ENCODE results near the gene PDZD2. TPM values are rescaled to one million over a fixed set of nuclear protein-coding genes. Genes with fewer than 3 reads are reported as not detected.

PDZD2 gene
- total and polyA plus RNA-seq, 9 donors, result 21.2 to 58.2 (median 37.8) TPM

DNA sequence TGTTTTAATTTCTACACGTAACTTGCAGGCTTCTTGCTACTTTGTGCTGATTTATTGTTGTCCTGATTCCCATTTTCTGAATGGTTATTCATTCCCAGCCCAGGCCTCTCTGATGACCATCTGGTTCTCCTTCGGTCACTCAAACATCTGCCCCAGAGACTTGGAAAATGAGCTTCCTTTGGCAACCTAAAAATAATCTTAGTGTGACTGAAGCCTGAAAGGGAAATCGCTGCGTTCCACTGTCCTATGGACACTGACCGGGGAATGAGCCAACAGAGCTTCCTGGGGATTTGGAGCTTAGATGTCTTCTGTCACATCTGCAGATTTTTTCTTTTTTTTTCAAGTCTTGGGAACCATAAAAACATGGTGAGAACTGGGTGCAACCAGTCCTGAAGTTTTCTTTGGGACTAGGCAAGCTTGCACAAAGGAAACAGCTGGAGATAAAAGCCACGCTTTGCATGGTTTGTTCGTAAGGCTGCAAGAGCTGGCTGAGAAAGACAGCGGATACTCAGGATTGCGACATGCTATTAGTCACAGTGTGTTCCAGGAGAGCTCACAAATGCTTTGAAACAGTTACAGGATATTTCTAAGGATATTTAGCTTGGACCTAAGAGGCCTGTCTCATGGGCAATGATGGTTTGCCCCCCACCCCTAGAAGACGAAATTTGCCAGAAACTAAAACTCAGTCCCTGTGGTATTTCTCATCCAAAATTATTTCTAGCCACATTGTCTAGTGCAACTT, 389.0 kb downstream of the PDZD2 start:
- peak in 4 of 5 donors; percentile 45 to 79 (median 66) for DNase-seq
- Histone ChIP-seq H3K36me3 (no peaks in the 10 kb centered on the region), H3K4me3 (no peak overlapping the region), H3K27ac (peak overlapping the region; percentile 8 to 29), H3K4me1 (ENCODE audit: insufficient read depth) (peaks cover 8% of the 10 kb centered on the region), H3K27me3 (no peaks in the 10 kb centered on the region), H3K9me3 (no peaks in the 10 kb centered on the region)
- WGBS, 3 donors, result 1 to 3% (median 3%) methylated on average over 10 of the region's 10 CpGs
- intact Hi-C loops (cut with DNase I), result loop anchor here in 1 of 4 donors (5.0 kb wide), 1 partner anchor 91 kb away; no protein-coding TSS in a partner anchor
- TF ChIP-seq POLR2A (IDR thresholded peaks at IDR 0.05) (no peak), EP300 (IDR thresholded peaks at IDR 0.05) (no peak)
- TF ChIP-seq, protein P1, sequence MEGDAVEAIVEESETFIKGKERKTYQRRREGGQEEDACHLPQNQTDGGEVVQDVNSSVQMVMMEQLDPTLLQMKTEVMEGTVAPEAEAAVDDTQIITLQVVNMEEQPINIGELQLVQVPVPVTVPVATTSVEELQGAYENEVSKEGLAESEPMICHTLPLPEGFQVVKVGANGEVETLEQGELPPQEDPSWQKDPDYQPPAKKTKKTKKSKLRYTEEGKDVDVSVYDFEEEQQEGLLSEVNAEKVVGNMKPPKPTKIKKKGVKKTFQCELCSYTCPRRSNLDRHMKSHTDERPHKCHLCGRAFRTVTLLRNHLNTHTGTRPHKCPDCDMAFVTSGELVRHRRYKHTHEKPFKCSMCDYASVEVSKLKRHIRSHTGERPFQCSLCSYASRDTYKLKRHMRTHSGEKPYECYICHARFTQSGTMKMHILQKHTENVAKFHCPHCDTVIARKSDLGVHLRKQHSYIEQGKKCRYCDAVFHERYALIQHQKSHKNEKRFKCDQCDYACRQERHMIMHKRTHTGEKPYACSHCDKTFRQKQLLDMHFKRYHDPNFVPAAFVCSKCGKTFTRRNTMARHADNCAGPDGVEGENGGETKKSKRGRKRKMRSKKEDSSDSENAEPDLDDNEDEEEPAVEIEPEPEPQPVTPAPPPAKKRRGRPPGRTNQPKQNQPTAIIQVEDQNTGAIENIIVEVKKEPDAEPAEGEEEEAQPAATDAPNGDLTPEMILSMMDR (IDR thresholded peaks at IDR 0.05), result no peak

DNA sequence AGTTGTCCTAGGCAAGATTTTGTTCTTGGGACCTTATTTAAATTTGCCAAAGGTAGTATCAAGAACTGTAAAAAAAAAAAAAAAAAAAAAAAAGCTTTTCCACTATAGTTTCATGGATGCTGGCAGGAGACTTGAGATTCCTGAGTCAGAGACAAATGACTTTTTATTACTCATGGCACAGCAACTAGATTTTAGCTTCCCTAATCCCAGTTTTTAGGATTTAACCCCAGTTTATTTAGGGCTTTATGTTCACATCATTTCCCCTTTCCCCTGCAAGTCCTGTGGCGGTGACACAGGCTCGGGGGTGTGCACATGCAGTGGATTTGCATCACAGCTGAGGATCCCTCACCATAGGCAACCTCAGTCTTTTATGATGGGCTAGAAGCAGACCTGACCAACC, 390.3 kb downstream of the PDZD2 start:
- intact Hi-C loops (cut with DNase I), result loop anchor here in 1 of 4 donors (5.0 kb wide), 1 partner anchor 92 kb away; no protein-coding TSS in a partner anchor
- Histone ChIP-seq H3K27me3 (no peaks in the 10 kb centered on the region), H3K36me3 (no peaks in the 10 kb centered on the region), H3K4me1 (ENCODE audit: insufficient read depth) (peaks cover 8% of the 10 kb centered on the region), H3K27ac (no peak overlapping the region), H3K4me3 (no peak overlapping the region), H3K9me3 (no peaks in the 10 kb centered on the region)
- TF ChIP-seq POLR2A (IDR thresholded peaks at IDR 0.05) (no peak), EP300 (IDR thresholded peaks at IDR 0.05) (no peak)
- TF ChIP-seq, protein P1 (IDR thresholded peaks at IDR 0.05), result no peak
- WGBS, 3 donors, result 88 to 96% (median 90%) methylated on average over 2 of the region's 2 CpGs
- DNase-seq, result no peak

DNA sequence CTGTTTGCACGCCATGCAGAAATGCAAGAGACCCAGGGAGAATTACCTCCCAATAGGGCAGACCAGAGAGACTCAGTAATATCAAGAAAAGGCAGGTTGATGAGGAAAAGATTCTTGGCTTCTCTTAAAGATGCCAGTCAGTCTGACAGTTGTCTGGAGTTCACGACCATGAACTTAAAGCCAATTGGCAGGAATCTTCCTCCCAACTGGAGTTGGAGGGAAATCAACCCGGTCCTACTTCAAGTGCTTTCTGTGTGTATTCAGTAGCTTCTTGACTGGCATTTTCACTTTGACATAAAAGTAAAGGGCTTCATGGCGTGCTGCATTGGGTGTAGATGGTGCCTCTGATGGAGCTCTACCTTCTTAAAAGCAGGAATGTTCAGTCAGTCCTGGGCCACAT, 390.9 kb downstream of the PDZD2 start:
- Histone ChIP-seq H3K4me3 (no peak overlapping the region), H3K27me3 (no peaks in the 10 kb centered on the region), H3K4me1 (ENCODE audit: insufficient read depth) (peaks cover 8% of the 10 kb centered on the region), H3K27ac (no peak overlapping the region), H3K36me3 (no peaks in the 10 kb centered on the region), H3K9me3 (no peaks in the 10 kb centered on the region)
- TF ChIP-seq, protein P1 (IDR thresholded peaks at IDR 0.05), result no peak
- TF ChIP-seq POLR2A (IDR thresholded peaks at IDR 0.05), result no peak
- TF ChIP-seq EP300 (IDR thresholded peaks at IDR 0.05), result no peak
- 89 to 91% (median 91%) methylated on average over 4 of the region's 4 CpGs for WGBS, 3 donors
- DNase-seq, result no peak
- intact Hi-C loops (cut with DNase I), result loop anchor here in 1 of 4 donors (5.0 kb wide), 1 partner anchor 92 kb away; no protein-coding TSS in a partner anchor

DNA sequence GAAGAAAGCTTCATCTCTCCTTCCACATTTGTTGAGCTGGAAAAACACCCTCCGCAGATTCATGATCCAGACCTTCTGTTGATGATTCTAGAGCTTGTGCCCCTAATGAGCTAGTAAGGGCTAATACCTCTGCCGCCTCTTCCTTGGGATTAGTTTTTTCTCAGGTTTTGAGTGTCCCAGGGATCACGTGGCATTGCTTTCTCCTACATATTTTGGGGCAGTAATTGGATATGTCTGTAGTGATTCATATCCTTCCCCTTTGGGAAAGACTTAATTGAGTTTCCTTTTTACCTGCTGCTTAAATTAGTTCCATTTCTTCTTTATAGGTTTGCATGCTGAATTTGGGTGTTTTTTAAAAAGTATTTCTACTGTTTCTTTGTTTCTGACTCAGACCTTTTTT, 391.3 kb downstream of the PDZD2 start:
- WGBS, 3 donors, result 89 to 96% (median 89%) methylated on average over 3 of the region's 3 CpGs
- Histone ChIP-seq H3K4me1 (ENCODE audit: insufficient read depth) (peaks cover 8% of the 10 kb centered on the region), H3K27ac (no peak overlapping the region)

More for the DNA sequence above, 391.3 kb downstream of the PDZD2 start:
- no peak for TF ChIP-seq EP300 (IDR thresholded peaks at IDR 0.05)
- TF ChIP-seq, protein P1 (IDR thresholded peaks at IDR 0.05), result no peak
- TF ChIP-seq POLR2A (IDR thresholded peaks at IDR 0.05), result no peak
- no peaks in the 10 kb centered on the region for H3K27me3 ChIP-seq
- H3K9me3 ChIP-seq, result no peaks in the 10 kb centered on the region
- DNase-seq, result no peak
- H3K4me3 ChIP-seq, result no peak overlapping the region
- H3K36me3 ChIP-seq, result no peaks in the 10 kb centered on the region
- intact Hi-C loops (cut with DNase I), result no loop called here
